Activated naive CD4-positive, alpha-beta T cell treated with Interleukin-2 at 50 U/mL for 16 hours (primary cell): Measurements from ENCODE around the gene OSBPL6.
A peak's percentile ranks its signal among the peaks of the same experiment; 100 is the strongest.
"Not testable (repeated sequence)": the region's sequence is repeated elsewhere in the genome, so short reads cannot be mapped to it uniquely, and the experiment has no call there.

ENCODE experiments used
- DNase-seq: peaks from one replicate; pipeline ENCODE4 v3.0.0-alpha.2; 2020

Gene OSBPL6

DNA sequence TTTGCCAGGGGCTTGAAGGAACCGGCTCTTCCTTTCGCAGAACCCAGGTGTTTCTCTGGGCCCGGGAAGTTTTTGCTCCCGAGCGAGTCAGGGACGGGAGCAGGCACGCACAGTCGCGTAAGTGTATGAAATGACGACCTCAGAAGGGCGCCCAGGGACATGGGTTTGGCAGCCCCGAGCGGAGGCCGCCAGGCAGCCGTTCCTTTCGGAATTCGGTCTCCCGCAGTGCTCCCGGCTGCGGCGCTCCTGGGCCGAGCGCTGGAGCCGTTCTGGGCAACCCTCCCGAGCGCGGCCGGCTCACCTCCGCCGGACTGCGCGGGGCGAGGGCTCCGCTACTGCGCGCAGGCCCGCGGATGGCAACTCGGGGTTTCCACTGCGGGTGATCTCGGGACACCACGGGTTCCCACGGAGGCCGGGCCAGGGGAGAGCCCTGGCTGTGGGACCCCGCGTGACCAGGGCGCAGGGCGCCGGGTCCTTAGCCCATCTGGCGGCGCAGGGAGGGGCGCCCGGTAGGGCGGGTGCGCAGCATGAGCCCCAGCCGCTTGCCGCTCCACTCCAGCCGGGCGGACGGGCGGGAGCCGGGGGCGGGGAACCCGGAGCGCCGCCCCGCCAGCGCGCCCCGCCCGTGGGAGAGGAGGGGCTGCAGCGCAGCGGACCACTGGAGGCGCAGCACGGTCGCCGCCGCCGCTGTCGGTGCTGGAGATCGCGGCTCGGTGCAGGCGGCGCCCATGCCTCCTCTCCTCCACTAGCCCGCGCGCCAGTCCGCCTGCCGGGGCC, at the start of gene OSBPL6:
Gene OSBPL6, plus strand, starts transcription at position 690 of the 777 bp plus-strand sequence. CDS start 111,673 bp downstream, outside the sequence.
- DNase-seq: peak; percentile 58

DNA sequence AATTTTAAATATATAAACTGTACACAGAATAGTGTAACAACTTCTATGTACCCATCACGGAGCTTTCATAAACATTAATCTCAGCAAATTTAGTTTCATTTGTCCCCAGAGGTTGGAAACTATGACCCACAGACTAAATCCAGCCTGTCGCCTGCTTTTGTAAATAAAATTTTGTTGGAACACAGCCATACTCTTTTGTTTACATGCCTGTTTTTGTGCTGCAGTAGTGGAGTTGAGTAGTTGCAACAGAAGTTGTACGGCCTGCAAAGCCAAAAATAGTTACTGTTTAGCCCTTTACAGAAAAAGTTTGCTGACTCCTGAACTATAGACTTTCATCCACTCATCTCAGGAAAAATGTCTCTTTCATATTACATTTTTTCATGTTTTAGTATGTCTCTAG, 42.3 kb upstream of the OSBPL6 start:
- no peak for DNase-seq

DNA sequence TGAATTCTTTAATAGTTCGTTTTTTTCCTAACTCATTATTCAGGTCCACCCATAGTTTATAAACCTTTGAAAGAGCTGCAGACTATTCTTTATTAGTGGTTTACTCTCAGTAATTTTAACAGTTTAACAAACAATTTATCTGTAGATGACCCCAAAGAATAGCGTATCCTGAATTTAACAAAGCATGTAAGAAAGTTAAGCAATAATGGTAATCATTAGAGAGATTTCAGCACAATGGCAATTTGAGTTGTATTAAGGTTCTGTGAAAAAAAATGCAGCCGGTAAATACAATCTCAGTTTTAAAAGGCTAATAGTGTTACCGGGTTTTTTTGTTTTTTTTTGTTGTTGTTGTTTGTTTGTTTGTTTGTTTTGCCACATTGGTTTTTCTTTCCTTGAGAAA, 41.8 kb upstream of the OSBPL6 start:
- no peak for DNase-seq

DNA sequence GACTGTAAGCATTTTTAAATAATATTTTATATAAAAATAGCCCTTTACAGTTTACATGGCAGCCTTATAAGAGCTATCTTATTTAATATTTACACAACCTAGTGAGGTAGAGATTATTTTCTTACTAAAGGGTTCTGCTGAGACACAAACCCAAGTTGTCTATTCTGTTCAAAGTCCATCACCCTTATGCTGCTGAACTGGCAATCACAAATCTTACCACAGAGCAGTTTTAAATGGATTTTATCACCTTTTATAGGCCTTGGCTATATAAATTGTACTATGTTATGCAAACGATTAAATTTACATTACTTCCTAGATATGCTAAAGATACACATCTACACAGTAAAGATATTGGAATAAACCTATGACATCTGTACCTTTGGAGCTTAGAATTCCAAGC, 41.3 kb upstream of the OSBPL6 start:
- no peak for DNase-seq

DNA sequence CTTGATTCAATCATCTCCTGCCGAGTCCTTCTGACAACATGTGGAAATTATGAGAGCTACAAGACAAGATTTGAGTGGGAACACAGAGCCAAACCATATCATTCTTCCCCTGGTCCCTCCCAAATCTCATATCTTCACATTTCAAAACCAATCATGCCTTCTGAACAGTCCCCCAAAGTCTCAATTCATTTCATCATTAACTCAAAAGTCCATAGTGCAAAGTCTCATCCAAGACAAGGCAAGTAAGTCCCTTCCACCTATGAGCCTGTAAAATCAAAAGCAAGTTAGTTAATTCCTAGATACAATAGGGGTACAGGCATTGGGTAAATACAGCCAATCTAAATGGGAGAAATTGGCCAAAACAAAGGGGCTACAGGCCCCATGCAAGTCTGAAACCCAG, 40.4 kb upstream of the OSBPL6 start:
- not testable (repeated sequence) for DNase-seq

DNA sequence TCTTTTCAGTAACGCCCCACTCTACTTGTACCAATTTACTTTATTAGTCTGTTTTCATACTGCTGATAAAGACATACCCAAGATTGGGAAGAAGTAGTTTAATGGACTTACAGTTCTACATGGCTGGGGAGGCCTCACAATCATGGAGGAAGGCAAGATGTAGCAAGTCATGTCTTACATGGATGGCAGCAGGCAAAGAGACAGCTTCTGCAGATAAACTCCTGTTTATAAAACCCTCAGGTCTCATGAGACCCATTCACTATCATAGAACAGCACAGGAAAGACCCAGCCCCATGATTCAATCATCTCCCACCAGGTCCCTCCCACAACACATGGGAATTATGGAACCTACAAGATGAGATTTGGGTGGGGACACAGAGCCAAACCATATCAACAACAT, 38.8 kb upstream of the OSBPL6 start:
- DNase-seq: no peak

DNA sequence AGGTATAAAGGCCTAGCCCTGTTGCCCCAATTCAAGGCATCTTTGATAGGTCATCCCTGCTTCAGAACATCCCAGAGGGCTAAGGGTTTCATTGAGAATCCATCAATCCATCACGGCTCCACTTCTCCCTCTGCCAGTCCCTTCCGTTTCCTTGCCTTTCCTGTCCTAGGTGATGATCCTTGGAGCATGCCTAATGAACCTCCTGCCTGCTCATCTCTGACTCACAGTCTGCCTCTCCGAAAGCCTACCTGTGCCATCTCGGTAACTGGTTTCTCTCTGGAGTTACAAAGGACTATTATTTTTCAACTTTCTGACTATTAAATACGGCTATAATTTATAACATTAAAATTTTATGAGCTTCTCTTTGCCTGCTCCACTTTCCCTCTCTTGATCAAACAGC, 36.7 kb upstream of the OSBPL6 start:
- DNase-seq: no peak

DNA sequence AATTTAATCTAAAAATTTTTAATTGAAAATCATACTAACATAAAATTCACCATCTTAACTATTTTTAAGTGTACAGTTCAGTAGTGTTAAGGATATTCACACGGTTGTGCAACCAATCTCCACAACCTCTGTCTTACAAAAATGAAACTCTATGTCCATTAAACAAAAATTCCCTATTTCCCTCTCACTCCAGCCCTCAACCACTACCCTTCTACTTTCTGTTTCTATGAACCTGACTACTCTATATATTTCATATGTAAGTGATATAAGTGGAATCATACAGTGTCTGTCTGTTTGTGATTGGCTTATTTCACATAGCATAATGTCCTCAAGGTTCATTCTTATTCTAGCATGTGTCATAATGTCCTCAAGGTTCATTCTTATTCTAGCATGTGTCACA, 34.3 kb upstream of the OSBPL6 start:
- DNase-seq: no peak

DNA sequence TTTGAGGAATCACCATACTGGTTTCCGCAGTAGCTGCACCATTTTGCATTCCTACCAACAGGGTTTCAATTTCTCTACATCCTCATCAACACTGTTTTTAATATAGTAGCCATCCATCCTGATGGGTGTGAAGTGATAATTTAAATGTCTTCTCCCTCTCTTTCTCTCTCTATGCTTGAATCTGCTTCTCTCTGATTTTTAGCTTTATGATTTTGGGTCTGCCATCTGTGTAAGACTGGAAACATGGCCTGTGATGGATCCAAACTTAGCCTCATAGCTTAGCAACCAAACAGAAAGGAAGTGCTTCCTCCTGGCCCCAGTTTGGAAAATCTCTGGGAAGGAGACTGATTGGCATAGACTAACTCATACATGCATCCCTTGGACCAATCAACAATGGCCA, 33.7 kb upstream of the OSBPL6 start:
- no peak for DNase-seq

DNA sequence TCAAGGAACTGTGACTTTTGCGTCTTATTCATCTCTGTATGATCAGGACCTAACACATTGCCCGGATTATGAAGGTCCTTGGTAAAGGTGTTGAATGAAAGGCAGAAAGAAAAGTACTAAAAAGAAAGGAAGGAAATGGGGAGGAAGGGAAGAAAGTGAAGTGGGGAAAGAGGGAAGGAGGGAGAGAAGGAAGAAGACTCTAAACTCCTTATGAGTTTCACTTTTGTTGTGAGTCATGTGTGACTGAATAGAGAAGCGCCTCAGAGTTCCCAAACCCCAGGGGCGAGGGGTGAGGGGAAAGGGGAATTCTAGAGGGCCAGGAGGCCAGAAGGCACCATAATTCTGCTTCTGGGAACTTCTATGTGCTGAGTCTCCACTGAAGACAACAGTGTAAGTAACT, 30.9 kb upstream of the OSBPL6 start:
- no peak for DNase-seq

DNA sequence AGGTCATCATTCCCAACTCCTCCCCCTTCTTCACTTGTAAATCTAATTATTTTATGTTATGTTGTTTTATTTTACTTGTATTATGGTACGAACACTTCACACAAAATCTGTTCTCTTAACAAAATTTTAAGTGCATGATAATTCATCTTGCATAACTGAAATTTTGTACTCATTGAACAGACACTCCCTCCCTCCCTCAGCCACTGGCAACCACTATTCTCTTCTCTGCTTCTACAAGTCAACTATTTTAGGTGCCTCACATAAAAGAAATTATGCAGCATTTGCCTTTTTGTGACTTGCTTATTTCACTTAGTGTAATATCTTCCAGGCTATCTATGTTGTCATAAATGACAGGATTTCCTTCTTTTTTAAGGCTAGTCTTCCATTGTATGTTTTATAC, 30.4 kb upstream of the OSBPL6 start:
- no peak for DNase-seq

DNA sequence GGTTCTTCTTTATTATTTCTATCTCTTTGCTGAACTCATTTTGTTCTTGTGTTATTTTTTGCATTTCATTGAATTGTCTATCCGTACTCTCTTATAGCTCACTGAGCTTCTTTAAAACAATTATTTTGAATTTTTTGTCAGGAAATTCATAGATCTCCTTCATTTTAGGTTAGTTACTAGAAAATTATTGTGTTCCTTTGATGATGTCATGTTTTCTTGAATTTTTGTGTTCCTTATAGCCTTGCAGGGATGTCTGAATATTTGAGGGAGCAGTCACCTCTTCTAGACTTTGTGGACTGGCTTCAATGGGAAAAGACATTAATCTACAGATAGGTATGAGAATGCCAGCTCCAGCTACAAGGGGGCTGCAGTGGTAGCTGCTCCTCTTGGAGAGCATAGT, 20.7 kb upstream of the OSBPL6 start:
- DNase-seq: no peak

DNA sequence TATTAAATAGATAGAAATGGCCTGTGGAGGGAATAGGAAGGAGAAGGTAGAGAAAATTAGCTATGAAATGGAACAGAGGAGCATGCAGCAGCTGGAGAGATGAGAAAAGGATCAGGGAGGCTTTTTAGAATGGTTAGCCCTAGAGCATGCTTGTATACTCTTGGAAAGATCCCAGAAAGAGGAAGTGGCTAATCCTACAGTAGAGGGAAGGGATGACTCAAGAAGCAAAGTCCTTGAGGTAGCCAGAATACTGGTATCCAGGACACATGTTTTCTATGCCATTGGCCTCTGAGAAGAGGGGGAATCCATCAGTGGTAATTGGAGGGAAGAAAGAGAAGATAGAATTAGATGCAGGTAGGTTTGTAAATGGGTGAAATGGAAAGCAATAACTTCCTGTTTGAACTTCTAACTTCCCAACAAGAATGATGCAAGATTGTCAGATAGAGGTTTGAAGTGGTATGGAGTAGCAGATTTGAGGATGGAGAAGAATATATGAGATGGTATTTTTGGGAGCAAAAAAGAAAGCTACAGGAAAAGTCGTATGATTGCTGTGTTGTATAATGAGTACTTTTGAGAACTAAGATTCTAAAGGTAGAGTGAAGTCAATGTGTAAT, 17.1 kb upstream of the OSBPL6 start:
- no peak for DNase-seq

DNA sequence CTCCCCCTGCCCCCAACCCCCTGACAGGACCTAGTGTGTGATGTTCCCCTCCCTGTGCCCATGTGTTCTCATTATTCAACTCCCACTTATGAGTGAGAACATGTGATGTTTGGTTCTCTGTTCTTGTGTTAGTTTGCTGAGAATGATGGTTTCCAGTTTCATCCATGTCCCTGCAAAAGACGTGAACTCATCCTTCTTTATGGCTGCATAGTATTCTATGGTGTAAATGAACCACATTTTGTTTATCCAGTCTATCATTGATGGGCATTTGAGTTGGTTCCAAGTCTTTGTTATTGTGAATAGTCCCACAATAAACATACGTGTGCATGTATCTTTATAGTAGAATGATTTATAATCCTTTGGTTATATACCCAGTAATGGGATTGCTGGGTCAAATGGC, 13.7 kb upstream of the OSBPL6 start:
- DNase-seq: not testable (repeated sequence)

DNA sequence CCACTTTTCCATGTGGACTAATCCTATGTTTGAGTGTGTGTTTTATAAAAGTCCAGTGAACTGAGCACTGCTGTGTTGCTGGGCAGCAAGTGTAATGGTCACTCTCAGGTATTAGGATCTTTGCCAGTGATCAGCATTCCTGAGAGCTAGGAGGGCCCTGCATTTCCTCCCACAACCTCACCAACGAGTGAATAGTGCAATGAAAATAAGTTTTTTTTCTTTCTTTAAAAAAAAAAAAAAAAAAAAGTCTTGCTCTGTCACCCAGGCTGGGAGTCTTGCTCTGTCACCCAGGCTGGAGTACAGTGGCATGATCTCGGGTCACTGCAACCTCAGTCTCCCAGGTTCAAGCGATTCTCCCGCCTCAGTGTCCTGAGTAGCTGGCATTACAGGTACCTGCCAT, 6.5 kb upstream of the OSBPL6 start:
- DNase-seq: no peak

DNA sequence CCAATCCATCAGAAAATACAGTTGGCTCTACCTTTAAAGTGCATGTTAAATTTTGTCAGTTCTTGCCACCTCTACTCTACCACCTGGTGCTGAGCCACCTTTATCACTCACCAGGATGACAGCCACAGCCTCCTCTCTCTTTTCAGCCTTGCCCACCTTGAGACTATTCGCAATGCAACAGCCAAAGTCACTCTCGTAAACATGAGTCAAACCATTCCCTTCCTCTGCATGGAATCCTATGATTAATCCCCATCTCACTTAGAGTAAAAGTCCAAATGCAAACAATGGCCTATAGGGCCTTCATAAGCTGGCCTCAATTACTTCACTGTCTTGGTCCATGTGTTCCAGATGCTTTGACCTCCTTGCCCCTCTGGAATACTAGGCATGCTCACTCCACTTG, 5.8 kb upstream of the OSBPL6 start:
- DNase-seq: no peak

DNA sequence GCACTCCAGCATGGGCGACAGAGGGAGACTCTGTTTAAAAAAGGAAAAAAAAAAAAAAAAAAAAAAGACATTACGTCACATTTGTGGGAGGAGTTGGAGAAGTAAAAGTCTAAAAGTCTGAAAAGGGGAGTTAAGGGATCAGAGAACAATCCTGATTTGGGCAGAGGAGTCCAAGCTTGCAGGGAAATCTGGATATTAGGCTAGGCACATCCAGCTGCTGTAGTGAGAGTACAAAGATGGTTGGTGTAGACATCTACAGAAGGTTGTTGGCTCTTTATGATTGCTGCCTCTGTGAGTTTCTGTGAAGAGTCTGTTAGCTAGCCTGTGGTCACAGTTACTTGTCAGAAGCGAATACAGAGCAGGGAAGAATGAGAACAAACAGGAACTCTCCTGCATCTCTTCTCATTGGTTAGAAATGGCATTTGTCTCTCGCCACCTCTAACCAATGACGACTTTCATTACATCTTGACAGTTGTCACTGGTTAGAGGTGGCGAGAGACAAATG, 3.3 kb upstream of the OSBPL6 start:
- DNase-seq: no peak

DNA sequence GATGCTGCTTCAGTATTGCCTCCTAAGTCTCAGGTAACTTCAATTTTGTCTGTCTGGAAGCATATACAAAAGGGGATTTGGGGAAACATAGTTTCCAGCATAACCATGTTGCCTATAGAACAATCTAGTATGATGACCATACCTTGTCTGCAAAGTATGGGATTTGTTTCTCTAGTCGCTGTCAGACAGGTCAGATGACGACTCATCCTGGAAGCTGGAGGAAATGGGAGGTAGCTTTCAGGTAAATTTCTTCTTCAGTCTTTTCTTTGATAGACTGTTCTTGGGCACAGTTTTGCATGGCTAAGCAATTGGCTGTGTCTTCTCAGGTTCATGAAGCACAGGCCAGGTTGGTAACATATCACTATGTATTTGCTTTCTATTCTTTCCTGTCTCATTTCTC, 2.8 kb upstream of the OSBPL6 start:
- DNase-seq: no peak

DNA sequence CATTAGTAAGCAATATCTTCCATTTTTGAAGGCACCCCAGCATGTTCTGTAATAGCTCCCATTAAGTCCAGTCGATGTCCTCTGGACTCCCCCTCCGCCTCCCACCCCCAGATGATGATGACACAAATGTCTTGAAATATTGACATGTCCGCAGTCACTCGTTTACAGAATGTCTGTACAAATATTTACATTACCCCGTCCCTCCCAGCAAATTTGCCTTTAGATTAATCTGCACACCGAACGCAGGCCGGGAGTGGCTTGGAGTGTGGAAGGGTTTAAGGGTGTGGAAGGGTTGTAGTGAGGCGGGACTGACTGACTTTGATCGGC, 853 bp upstream of the OSBPL6 start:
- DNase-seq: no peak

DNA sequence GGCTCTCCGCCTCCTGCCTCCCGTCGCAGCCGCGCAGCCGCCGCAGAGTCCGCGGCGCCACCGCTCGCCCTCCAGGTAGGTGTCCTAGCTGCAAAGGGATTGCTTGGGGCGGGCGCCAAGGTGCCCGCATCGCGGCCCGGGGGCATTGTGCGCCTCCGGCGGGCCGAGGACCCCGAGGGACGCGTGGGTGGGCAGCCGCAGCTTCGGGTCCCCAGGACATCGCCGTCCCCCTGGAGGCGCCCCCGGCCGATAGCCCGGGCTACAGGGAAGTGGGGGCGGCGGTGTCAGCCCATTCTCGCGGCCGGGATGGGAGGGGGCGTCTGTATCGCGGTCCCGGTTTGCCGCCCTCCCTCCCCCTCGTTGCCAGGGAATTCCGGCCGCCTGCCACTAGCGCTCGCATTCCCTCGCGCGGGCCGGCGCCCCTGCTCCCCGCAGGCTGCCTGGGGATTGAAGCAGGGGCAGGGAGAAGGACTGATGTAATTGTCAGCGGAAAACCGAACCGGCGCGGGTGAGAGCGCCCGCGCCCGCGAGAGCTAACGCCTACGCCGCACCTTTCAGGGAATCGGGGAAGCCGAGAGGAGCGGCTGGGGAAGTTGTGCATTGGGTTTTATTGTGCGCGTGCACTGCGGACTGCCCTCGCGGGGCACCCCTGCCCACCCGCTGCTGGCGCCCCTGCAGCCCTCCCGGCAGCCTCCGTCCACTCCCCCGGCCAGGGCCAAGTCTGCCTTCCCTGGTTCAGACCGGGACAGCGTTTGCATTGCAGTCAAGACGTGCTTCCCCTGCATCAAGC, 483 bp downstream of the OSBPL6 start:
- peak; percentile 6 for DNase-seq

DNA sequence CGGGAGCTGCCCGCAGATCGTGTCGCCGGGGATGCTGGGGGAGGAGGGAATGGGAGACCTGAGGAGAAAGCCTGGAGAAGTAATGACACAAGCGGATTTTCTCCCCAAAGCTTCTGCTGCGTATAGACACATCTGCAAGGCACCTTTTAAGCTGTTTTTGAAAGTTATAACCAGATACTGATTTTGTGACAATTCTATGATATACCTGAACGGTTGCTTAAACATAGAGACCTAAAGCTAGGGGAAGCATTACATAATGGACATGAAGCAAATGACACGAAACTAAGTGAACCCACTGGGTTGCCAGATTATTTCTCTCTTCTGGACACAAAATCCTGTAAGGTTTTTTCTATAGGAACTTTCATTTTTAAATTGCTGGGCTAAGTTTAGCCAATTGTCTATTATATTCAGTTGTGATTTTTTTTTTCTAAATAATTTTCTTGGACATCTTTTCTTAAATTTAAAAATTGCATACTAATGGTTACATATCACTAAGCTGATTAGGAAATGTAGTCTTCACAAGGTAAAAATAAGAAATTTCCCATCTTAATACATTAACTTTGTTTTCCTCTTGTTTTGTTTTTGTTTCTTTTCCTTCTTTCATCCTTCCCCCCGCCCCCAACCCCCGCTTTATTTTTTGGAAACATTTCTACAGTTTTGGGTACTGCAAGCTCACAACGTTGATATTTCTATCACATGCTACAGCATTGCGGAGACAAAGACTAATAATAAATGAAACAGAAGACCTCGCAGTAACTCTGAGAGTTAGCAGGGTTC, 1.3 kb downstream of the OSBPL6 start:
- no peak for DNase-seq

DNA sequence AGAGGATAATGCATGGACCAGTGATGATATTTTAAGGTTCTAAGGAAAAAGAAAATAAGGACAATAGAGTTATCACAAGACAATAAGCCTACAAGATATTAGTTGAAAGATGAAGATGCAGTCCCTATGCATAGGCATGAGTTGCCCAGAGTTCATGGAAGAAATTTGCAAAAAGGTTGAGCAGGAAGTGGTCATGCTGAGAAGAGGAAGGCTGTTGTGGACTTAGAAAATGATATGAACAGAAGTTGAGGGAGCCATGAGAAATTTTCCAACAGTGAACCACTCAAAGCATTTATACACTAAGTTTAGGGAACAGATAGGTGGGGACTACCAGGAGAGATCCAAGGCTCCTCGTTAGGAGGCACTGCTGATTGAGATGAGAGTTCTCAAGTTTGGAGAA, 3.5 kb downstream of the OSBPL6 start:
- no peak for DNase-seq

DNA sequence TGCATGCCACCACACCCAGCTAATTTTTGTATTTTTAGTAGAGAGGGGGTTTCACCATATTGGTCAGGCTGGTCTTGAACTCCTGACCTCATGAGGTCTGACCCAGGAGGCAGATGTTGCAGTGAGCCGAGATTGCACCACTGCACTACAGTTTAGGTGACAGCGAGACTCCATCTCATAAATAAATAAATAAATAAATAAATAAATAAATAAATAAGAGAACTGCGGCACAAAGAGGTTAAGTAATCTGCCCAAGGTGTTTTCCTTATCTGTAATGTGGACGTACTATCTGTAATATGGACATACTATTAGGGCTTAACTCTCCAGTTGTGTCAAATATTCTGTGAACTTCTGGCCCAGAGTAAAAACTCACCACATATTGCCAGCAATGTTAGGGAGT, 4.1 kb downstream of the OSBPL6 start:
- not testable (repeated sequence) for DNase-seq
